Keratinocyte (primary cell): ENCODE data around the gene CITED1.

Experiments used
- EZH2 ChIP-seq: IDR thresholded peaks from one replicate; pipeline ENCODE4 v1.6.1; 2012; ENCODE audit warnings: inconsistent platforms, mild to moderate bottlenecking, low read length, moderate library complexity
- TF ChIP-seq, protein P1 (sequence below), 3 experiments: IDR thresholded peaks in 1 of 3; conservative IDR thresholded peaks in 1 of 3; optimal IDR thresholded peaks in 1 of 3; 2 replicates in 2 of 3; 3 replicates in 1 of 3; pipeline versions ENCODE3 to v1.5.1; 2011; ENCODE audit warnings: low read length in 3 of 3, mild to moderate bottlenecking in 3 of 3, moderate library complexity in 2 of 3, control low read depth in 1 of 3, inconsistent platforms in 1 of 3; ENCODE audit not compliant: insufficient read depth in 2 of 3; ENCODE audit errors: extremely low read depth in 1 of 3

- TF ChIP-seq, protein P1, sequence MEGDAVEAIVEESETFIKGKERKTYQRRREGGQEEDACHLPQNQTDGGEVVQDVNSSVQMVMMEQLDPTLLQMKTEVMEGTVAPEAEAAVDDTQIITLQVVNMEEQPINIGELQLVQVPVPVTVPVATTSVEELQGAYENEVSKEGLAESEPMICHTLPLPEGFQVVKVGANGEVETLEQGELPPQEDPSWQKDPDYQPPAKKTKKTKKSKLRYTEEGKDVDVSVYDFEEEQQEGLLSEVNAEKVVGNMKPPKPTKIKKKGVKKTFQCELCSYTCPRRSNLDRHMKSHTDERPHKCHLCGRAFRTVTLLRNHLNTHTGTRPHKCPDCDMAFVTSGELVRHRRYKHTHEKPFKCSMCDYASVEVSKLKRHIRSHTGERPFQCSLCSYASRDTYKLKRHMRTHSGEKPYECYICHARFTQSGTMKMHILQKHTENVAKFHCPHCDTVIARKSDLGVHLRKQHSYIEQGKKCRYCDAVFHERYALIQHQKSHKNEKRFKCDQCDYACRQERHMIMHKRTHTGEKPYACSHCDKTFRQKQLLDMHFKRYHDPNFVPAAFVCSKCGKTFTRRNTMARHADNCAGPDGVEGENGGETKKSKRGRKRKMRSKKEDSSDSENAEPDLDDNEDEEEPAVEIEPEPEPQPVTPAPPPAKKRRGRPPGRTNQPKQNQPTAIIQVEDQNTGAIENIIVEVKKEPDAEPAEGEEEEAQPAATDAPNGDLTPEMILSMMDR (optimal IDR thresholded peaks at IDR 0.05 in 1 of 3, IDR thresholded peaks at IDR 0.05 in 1 of 3, conservative IDR thresholded peaks at IDR 0.05 in 1 of 3; ENCODE audit: extremely low read depth in 1 of 3, insufficient read depth in 2 of 3, low read length in 3 of 3) = no peak
- TF ChIP-seq EZH2 = no peak
Measured at GRCh38 chrX:72326605-72327300, 21.0 kb upstream of the CITED1 start.
